Measurements from ENCODE around the gene SLC17A9.

Gene SLC17A9

GRCh38 chr20:62943396-62943795 lies 9.1 kb upstream of the SLC17A9 start:
- peaks cover 40% of the 10 kb centered on the region for H3K4me1 Mint-ChIP-seq (ENCODE audit: low read depth)
- no peak overlapping the region for H3K4me3 Mint-ChIP-seq
- peaks cover 78% of the 10 kb centered on the region for H3K36me3 Mint-ChIP-seq (ENCODE audit: low read depth)
- H3K27me3 Mint-ChIP-seq, result no peaks in the 10 kb centered on the region
- H3K27ac Mint-ChIP-seq, result no peak overlapping the region
- H3K9me3 Mint-ChIP-seq, result no peaks in the 10 kb centered on the region

DNA sequence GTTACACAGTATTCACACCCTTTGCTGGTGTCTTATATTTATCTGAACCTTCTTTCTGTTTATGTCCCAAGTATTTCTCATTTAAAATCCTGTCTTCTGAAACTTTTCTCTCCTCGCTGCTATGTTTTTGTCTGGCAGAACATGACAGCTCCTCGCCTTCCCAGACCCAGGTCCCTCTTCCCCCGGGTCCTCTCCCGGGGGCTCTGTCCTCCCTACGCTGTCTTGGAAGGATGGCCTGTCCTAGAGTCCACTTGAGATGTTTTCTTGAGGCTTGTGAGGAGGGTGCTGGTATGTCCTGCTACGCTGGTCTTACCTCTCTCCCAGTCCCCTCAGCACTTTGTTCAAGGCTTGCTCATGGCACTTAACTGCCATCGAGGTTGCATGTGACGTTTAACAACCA lies 8.3 kb upstream of the SLC17A9 start:
- Mint-ChIP-seq H3K4me1 (ENCODE audit: low read depth) (peaks cover 32% of the 10 kb centered on the region), H3K36me3 (ENCODE audit: low read depth) (peaks cover 81% of the 10 kb centered on the region), H3K9me3 (no peaks in the 10 kb centered on the region), H3K27ac (peak overlapping the region; percentile 28), H3K27me3 (no peaks in the 10 kb centered on the region), H3K4me3 (no peak overlapping the region)

DNA sequence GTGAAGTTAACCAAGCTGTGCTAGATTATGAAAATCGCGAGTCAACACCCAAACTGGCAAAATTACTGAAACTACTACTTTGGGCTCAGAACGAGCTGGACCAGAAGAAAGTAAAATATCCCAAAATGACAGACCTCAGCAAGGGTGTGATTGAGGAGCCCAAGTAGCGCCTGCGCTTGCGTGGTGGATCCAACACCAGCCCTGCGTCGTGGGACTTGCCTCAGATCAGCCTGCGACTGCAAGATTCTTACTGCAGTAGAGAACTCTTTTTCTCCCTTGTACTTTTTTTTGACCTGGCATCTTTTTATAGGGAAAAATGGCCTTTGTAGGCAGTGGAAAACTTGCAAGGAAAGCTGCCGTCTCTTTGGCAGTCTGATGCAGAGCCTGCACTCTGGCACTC lies 7.8 kb upstream of the SLC17A9 start:
- H3K27ac Mint-ChIP-seq, result no peak overlapping the region
- H3K27me3 Mint-ChIP-seq, result no peaks in the 10 kb centered on the region
- no peak overlapping the region for H3K4me3 Mint-ChIP-seq
- peaks cover 26% of the 10 kb centered on the region for H3K4me1 Mint-ChIP-seq (ENCODE audit: low read depth)
- H3K9me3 Mint-ChIP-seq, result no peaks in the 10 kb centered on the region
- H3K36me3 Mint-ChIP-seq (ENCODE audit: low read depth), result peaks cover 79% of the 10 kb centered on the region

- Mint-ChIP-seq H3K4me1 (ENCODE audit: low read depth) (peaks cover 17% of the 10 kb centered on the region), H3K4me3 (no peak overlapping the region), H3K36me3 (ENCODE audit: low read depth) (peaks cover 88% of the 10 kb centered on the region), H3K27ac (no peak overlapping the region), H3K9me3 (no peaks in the 10 kb centered on the region), H3K27me3 (no peaks in the 10 kb centered on the region)
These were observed 6.7 kb upstream of the SLC17A9 start for GRCh38 chr20:62945771-62946339.

DNA sequence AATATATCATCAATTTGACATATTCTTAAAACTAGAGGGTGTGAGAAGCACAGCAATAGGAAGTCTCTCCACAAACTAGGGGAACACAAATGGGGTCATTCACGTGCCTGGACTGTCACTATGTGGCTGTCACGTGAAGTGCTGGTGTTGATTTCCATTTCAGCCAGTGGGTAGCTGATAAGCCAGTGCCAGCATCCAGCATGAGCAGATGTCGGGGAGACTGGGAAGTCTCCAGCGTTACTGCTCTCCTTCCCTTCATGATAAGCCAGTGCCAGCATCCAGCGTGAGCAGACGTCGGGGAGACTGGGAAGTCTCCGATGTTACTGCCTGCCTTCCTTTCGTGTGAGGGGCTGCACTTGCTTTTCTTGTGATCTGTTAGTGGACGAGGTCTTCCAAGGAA lies 5.6 kb upstream of the SLC17A9 start:
- H3K4me3 Mint-ChIP-seq, result no peak overlapping the region
- no peaks in the 10 kb centered on the region for H3K9me3 Mint-ChIP-seq
- peaks cover 11% of the 10 kb centered on the region for H3K4me1 Mint-ChIP-seq (ENCODE audit: low read depth)
- H3K36me3 Mint-ChIP-seq (ENCODE audit: low read depth), result peaks cover 84% of the 10 kb centered on the region
- peak overlapping the region; percentile 67 for H3K27ac Mint-ChIP-seq
- no peaks in the 10 kb centered on the region for H3K27me3 Mint-ChIP-seq

- Mint-ChIP-seq H3K4me1 (ENCODE audit: low read depth) (peaks cover 14% of the 10 kb centered on the region), H3K27ac (no peak overlapping the region), H3K4me3 (no peak overlapping the region), H3K27me3 (no peaks in the 10 kb centered on the region), H3K9me3 (no peaks in the 10 kb centered on the region), H3K36me3 (ENCODE audit: low read depth) (peaks cover 78% of the 10 kb centered on the region)
These were observed 4.8 kb upstream of the SLC17A9 start for GRCh38 chr20:62947532-62948300.

DNA sequence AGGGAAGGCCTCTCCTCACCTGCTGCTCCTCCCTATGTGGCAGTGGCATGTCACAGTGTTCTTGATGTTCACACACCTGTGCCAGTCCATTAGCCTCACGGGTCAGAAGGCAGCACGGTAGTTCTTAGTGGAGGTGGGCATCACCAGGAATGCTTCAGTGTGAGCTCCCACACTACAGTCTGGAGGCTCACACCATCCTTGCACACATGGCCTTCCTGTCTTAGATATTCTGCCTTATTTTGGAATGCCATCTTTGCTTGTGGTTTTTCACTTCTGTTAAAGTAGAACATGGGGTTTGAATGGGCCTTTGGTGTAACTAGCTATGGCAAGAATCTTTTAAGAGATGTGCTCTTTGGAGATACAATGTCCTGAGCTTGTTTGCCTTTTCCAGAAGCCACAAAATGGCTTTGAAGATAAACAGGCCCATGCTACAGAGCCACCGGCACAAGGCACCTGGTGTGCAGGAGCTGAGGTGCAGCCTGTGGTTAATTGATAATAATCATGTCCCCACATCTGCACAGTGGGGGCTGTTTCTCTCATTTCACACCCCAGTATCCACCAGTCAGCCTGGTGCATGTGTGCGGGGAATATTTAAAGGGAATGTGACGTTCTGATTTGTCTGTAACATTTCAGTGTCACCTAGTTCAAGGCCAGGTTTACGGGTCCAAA lies 3.2 kb upstream of the SLC17A9 start:
- H3K27me3 Mint-ChIP-seq, result no peaks in the 10 kb centered on the region
- H3K36me3 Mint-ChIP-seq (ENCODE audit: low read depth), result peaks cover 64% of the 10 kb centered on the region
- H3K4me1 Mint-ChIP-seq (ENCODE audit: low read depth), result peaks cover 24% of the 10 kb centered on the region
- no peaks in the 10 kb centered on the region for H3K9me3 Mint-ChIP-seq
- no peak overlapping the region for H3K4me3 Mint-ChIP-seq
- no peak overlapping the region for H3K27ac Mint-ChIP-seq

DNA sequence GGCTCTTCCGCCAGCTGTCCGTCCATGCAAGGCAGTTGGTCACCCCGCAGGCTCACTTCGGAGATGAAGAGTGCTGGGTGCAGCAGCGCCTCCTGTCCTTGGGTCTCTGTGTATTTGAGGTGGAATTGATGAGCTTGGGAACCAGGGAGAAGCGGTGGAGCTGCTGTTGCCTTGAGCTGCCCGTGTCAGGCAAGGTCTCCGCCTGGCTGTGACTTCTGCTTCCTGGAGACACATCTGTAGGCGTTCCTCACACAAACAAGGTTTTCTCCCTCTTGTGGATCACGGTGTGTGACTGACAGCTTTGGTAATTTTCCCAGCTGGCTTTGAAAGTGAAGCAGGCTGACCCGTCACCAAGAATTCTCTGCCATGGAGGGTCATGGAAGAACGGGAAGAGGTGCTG lies 2.5 kb upstream of the SLC17A9 start:
- no peak overlapping the region for H3K27ac Mint-ChIP-seq
- H3K4me3 Mint-ChIP-seq, result no peak overlapping the region
- H3K9me3 Mint-ChIP-seq, result no peaks in the 10 kb centered on the region
- peaks cover 57% of the 10 kb centered on the region for H3K36me3 Mint-ChIP-seq (ENCODE audit: low read depth)
- H3K4me1 Mint-ChIP-seq (ENCODE audit: low read depth), result peaks cover 26% of the 10 kb centered on the region
- H3K27me3 Mint-ChIP-seq, result no peaks in the 10 kb centered on the region

DNA sequence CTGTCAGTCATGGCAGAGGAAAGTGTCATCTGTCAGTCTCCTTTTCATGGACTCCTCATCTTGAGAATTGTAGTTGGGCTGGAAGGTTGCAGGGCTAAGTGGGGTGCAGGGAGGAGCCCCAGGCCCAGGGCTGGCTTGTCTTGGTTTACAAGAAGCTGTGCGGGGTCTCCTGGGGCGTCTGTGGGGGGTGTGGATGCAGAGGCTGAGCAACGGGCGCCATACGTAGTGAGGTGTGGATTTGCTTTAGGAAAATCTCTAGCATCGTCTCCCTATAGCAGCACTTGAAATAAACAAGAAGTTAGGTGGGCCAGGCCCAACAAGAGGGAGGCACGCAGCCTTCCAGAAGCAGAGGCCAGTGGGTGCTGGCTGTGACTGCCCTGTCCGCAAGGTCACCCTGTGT lies 1.8 kb upstream of the SLC17A9 start:
- Mint-ChIP-seq H3K4me3 (no peak overlapping the region), H3K27me3 (no peaks in the 10 kb centered on the region), H3K9me3 (no peaks in the 10 kb centered on the region), H3K36me3 (ENCODE audit: low read depth) (peaks cover 52% of the 10 kb centered on the region), H3K4me1 (ENCODE audit: low read depth) (peaks cover 26% of the 10 kb centered on the region), H3K27ac (no peak overlapping the region)

DNA sequence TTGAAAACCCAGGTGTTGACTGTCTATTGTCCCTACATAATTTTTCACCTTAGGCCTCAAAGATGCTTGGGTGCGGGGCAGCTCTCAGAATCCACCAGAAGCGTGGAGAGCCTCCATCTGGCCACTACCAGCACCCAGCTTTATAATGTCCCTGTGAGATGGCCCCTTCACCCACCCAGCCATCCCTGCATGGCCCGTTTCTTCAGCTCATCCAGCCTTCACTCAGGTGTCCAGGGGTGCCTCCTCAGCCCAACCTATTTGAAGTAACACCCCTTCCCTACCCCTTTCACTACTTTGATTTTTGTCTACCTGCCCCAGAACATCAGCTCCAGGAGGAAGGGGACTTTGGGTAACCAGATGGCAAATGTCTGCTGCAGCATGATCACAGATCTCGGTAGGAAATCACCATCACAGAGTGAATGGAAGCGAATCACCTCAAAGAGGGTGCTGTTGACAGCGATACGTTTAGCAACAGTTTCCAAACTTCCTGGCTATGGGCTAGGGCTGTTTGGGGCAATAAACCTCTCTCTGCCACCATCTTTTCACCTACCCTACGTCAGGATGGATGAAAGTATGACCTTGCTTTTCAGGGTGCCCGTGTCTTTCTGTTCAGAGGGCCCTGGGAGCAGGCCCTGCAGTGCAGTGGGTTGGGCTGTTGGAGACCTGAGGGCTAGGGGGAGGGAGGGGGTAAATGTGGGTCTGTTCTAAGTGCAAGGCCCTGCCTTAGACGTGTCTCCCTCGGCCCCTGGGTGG lies 1.2 kb upstream of the SLC17A9 start:
- Mint-ChIP-seq H3K4me1 (ENCODE audit: low read depth) (peaks cover 26% of the 10 kb centered on the region), H3K27me3 (no peaks in the 10 kb centered on the region), H3K27ac (no peak overlapping the region), H3K36me3 (ENCODE audit: low read depth) (peaks cover 48% of the 10 kb centered on the region), H3K4me3 (peak overlapping the region; percentile 37), H3K9me3 (no peaks in the 10 kb centered on the region)

DNA sequence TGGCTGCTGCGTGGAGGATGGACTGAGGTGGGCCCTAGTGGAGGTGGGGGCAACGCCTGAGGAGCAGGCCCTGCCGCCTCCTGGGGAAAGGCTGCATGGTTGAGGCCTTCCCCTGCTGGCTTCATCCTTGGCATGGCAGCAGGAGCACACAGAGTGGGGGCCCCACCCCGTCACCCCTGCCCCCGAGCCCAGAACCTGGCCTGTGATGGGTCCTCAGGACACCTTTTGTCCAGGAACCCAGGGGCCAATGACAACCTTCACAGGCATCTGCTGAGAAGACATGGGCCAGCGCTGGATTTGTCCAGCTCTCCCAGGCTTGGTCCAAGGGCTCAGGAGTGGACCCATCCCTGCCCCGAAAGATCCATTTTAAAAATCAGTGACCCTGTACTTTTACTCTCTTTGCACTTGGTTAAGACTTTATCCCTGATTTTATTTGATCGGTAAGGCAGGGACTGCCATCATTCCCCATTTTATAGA lies 575 bp upstream of the SLC17A9 start:
- peaks cover 26% of the 10 kb centered on the region for H3K4me1 Mint-ChIP-seq (ENCODE audit: low read depth)
- H3K36me3 Mint-ChIP-seq (ENCODE audit: low read depth), result peaks cover 41% of the 10 kb centered on the region
- H3K4me3 Mint-ChIP-seq, result peak overlapping the region; percentile 84

DNA sequence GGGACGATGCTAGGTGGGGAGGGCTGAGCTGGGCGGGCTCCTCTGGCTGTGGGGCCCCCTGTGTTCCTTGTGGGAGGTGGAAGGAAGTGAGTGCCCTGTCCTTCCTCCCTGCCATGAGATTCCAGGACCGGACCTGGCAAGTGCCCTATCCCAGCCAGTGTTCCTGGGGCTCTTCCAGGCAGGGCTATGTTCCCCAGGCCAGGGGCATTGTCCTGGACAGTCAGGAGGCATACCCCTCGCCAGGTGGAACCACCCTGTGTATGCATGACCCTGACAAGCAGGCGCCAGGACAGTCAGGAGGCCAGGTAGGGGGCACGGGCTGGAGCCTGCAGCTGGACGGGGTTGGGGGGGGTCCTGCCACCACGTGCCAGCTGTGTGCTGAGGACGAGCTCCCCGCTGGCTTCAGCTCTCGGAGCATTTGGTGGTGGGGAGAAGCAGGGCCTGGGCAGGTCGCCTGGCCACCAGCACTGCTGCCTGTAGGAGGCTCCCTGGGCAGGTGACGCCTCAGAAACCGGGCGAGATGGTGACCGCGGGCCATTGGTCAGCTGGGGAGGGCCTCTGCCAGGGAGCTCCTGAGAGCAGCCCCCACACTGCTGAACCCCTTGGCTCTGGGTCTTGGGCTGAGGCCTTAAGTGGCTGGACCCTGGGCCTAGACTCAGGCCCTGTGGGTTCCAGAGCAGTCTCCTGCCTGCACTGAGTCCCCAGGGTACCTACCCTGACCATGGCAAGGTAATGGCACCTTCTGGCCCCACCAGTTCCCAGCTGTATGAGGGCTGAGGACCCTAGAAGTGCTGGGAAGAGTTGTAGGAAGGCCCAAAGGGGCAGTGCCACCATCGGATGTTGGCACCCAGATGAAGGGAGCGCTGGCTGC lies 694 bp downstream of the SLC17A9 start:
- Mint-ChIP-seq H3K36me3 (ENCODE audit: low read depth) (peaks cover 33% of the 10 kb centered on the region), H3K4me3 (peak overlapping the region; percentile 84), H3K27ac (peak overlapping the region; percentile 65), H3K9me3 (no peaks in the 10 kb centered on the region), H3K4me1 (ENCODE audit: low read depth) (peaks cover 30% of the 10 kb centered on the region), H3K27me3 (no peaks in the 10 kb centered on the region)

More for the DNA sequence above, 575 bp upstream of the SLC17A9 start:
- Mint-ChIP-seq H3K9me3 (no peaks in the 10 kb centered on the region), H3K27me3 (no peaks in the 10 kb centered on the region), H3K27ac (peak overlapping the region; percentile 71)

DNA sequence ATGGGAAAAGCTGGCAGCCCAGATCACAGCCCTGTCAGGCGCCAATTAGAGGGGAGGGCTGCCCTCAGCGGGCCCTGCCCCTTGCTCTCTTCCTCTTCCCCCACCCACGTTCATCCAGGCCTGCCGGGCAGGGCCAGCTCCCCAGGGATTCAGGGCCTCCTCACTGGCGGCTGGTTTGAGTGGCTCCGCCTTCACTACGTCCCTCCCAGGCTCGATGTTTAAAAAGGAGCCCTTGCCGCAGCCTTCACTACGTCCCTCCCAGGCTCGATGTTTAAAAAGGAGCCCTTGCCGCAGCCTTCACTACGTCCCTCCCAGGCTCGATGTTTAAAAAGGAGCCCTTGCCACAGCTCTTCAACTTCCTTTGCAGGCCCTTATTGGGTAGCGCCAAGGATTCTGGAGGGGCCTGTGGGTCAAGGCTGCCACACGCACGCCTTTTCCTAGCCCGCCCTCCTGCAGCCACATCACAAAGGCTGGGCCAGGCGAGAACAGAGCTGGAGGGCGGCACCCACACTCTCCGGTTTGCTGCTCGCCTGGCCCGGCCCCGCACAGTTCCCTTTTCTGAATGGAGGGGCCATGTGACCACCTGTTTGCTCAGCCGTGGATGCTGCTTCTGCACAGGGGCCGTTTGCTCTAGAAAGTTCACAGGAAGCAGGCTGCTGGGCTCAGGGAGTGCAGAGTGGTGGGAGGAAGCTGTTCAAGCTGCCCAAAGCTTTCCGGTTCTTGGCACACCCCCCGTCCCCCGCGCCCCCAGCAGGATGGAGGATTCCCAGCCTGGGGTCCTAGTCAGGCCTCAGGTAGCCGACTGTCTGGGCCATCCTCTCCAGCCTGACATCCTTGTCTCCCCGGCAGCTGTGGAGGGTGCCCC lies 1.6 kb downstream of the SLC17A9 start:
- no peaks in the 10 kb centered on the region for H3K27me3 Mint-ChIP-seq
- H3K27ac Mint-ChIP-seq, result peak overlapping the region; percentile 65
- peaks cover 37% of the 10 kb centered on the region for H3K4me1 Mint-ChIP-seq (ENCODE audit: low read depth)
- peak overlapping the region; percentile 84 for H3K4me3 Mint-ChIP-seq
- H3K36me3 Mint-ChIP-seq (ENCODE audit: low read depth), result peaks cover 24% of the 10 kb centered on the region
- no peaks in the 10 kb centered on the region for H3K9me3 Mint-ChIP-seq

All from stimulated activated naive CD8-positive, alpha-beta T cell treated with anti-CD3 and anti-CD28 coated beads, Interleukin-15, Interleukin-2, amounts not matched to agents 100 ng/mL and 50 ng/mL, for 24 hours (primary cell).